ENCODE results near the gene POFUT1. TPM values are rescaled to one million over a fixed set of nuclear protein-coding genes. Genes with fewer than 3 reads are reported as not detected.

The POFUT1 gene
- total RNA-seq, 6 experiments from 2014 or later = 64.1 to 83.7 (median 74.6) TPM

DNA sequence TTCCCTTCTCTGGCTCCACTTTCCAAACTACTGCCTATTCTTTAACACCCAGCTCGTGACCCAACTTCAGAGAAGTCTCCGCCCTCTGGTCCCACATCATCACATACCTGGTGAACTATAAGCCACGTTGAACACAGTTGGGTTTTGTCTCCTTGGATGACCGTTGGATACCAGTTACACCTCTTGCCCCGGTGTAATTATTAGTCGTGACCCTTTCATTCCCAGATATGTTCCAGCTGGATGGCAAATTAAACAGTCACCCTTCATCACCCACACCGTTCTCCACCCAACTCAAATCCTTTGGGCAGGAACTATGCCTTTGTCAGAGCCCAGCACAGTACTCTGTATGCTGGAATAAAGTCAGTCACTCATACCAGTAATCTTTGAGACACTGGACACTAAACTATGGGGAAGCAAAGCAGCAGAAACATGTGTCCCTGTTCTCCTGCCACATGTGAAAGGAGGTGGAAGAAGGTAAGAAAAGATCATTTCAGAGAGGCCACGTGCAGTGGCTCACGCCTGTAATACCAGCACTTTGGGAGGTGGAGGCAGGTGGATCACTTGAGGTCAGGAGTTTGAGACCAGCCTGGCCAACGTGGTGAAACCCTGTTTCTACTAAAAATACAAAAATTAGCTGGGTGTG is 22.6 kb upstream of the POFUT1 start:
- no peak for TF ChIP-seq CTCF (IDR thresholded peaks at IDR 0.05)
- no peaks in the 10 kb centered on the region for H3K36me3 Mint-ChIP-seq (ENCODE audit: low read depth)
- DNase-seq = no peak
- H3K9me3 Mint-ChIP-seq = no peaks in the 10 kb centered on the region
- 0 out of 2 replicates have a peak, but pooled peaks cover 5% of the 10 kb centered on the region for H3K4me1 Mint-ChIP-seq (ENCODE audit: low read depth)
- peaks cover 2% of the 10 kb centered on the region; the same call in 1 of the 2 replicates for H3K27me3 Mint-ChIP-seq (ENCODE audit: insufficient read depth)
- no peak overlapping the region for H3K4me3 Mint-ChIP-seq
- no peak overlapping the region for H3K27ac Mint-ChIP-seq

- Mint-ChIP-seq H3K4me3 (no peak overlapping the region), H3K27me3 (ENCODE audit: insufficient read depth) (peaks cover 3% of the 10 kb centered on the region), H3K27ac (no peak overlapping the region), H3K4me1 (ENCODE audit: low read depth) (0 out of 2 replicates have a peak, but pooled peaks cover 5% of the 10 kb centered on the region), H3K36me3 (ENCODE audit: low read depth) (no peaks in the 10 kb centered on the region), H3K9me3 (no peaks in the 10 kb centered on the region)
- TF ChIP-seq CTCF (IDR thresholded peaks at IDR 0.05) = no peak
- DNase-seq = no peak
Observed at GRCh38 chr20:32186506-32186905, 21.2 kb upstream of the POFUT1 start.

DNA sequence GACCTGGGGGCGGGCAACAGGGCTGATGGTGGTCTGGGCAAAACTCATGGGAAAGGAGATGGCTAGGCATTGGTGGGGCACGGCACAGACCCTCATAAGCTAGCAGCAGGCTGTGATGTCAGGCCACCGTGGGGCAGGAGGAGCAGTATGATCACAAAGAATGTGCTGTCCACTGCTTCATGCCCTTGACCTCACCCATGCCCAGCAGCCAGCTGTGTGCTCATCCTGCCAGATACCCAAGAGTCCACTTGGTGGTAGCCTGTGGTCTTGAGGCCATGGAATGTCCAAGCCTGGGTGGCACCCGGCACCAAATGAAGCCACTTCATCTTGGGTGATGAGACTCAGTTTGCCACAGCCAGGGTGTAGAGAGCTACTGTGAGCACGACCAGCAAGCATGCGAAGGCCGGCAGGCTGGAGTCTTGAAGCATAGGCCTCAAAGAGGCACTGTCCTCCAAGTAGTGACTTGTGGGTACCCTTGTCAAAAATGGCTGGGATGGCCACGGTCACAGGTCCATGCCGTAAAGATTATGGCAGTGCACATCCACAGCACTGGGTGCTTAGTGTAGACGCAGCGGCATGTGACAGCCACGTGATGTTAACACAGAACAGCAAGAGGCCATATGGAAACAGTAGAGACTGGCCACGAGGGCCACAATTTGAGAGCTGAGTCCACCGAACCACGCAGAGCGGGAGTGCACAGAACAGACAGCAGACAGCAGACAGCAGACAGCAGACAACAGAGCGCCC is 19.1 kb upstream of the POFUT1 start:
- no peak for TF ChIP-seq CTCF (IDR thresholded peaks at IDR 0.05)
- H3K4me1 Mint-ChIP-seq (ENCODE audit: low read depth) = 0 out of 2 replicates have a peak, but pooled peaks cover 5% of the 10 kb centered on the region
- peaks cover 3% of the 10 kb centered on the region for H3K27me3 Mint-ChIP-seq (ENCODE audit: insufficient read depth)
- no peak for DNase-seq
- no peaks in the 10 kb centered on the region for H3K9me3 Mint-ChIP-seq
- no peaks in the 10 kb centered on the region for H3K36me3 Mint-ChIP-seq (ENCODE audit: low read depth)
- H3K27ac Mint-ChIP-seq = peak overlapping the region; percentile 30; the same call in 1 of the 2 replicates
- H3K4me3 Mint-ChIP-seq = peak overlapping the region; percentile 33; the same call in 1 of the 2 replicates

DNA sequence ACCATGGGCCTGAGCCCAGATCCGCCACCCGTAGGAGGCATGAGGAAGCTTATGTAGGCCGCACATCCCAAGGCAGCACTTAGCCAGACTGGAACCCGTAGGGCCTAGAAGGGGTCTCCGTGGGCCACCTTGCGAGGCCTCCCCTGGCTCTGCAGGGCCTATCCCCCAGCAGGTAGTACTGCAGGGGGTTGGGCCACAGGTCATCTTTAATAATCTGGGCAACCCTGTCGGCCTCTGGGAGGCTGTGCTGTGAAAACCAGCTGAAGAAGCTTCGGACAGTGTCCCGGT is 18.6 kb upstream of the POFUT1 start:
- no peak for DNase-seq
- no peak for TF ChIP-seq CTCF (IDR thresholded peaks at IDR 0.05)
- H3K27me3 Mint-ChIP-seq (ENCODE audit: insufficient read depth) = peaks cover 3% of the 10 kb centered on the region
- H3K4me3 Mint-ChIP-seq = peak overlapping the region; percentile 33; the same call in 1 of the 2 replicates
- no peaks in the 10 kb centered on the region for H3K9me3 Mint-ChIP-seq
- no peaks in the 10 kb centered on the region for H3K36me3 Mint-ChIP-seq (ENCODE audit: low read depth)
- H3K27ac Mint-ChIP-seq = 0 out of 2 replicates have a peak overlapping the region, but pooled peaks have one; percentile 30
- H3K4me1 Mint-ChIP-seq (ENCODE audit: low read depth) = 0 out of 2 replicates have a peak, but pooled peaks cover 5% of the 10 kb centered on the region

GRCh38 chr20:32189691-32190615 is 17.7 kb upstream of the POFUT1 start:
- Mint-ChIP-seq H3K27me3 (ENCODE audit: insufficient read depth) (peaks cover 3% of the 10 kb centered on the region), H3K36me3 (ENCODE audit: low read depth) (no peaks in the 10 kb centered on the region), H3K4me1 (ENCODE audit: low read depth) (0 out of 2 replicates have a peak, but pooled peaks cover 5% of the 10 kb centered on the region), H3K27ac (peak overlapping the region; percentile 68), H3K4me3 (peak overlapping the region; percentile 71), H3K9me3 (no peaks in the 10 kb centered on the region)
- no peak for TF ChIP-seq CTCF (IDR thresholded peaks at IDR 0.05)
- no peak for DNase-seq

Measured in HFFc6 (cell line).